HCT116 (cell line): ENCODE measurements around the gene IL6ST. TPM values are rescaled to one million over a fixed set of nuclear protein-coding genes. Genes with fewer than 3 reads are reported as not detected.

Experiments used
- ATAC-seq: fragments of 200-7000 bp; cut with Tn5 transposase; 2 replicates; pipeline ENCODE4 v1.9.1; 2020; ENCODE audit warnings: mild to moderate bottlenecking, moderate library complexity
- BruUV-seq: library from RNA; stranded (reverse); fragments of 400-500 nt; replicated peaks from 2 replicates; lab custom pipeline; 2021; lab: Mats Ljungman, UMichigan
- CTCF ChIA-PET: fragments of 300-600 bp; sonication (Branson Sonifier 250); formaldehyde crosslinking; loops from one replicate; lab custom pipeline; 2021; ENCODE audit warnings: antibody characterized with exemption; lab: Charles Lee
- POLR2A ChIA-PET: fragments of 300-600, 350-600 bp; sonication (Branson Sonifier 250); formaldehyde crosslinking; loops from one replicate; lab custom pipeline; 2021; ENCODE audit warnings: antibody characterized with exemption; lab: Charles Lee
- RAD21 ChIA-PET, 2 experiments: fragments of 300-600 bp; sonication (Branson Sonifier 250); formaldehyde crosslinking; loops; one replicate each; lab custom pipeline; 2023; ENCODE audit warnings: low total read pairs in 2 of 2; ENCODE audit not compliant: uncharacterized antibody in 2 of 2, unreplicated experiment in 2 of 2, low non-redundant PET in 1 of 2; lab: Charles Lee
- DNase-seq: peaks from one replicate; pipeline ENCODE4 v3.0.0-alpha.2; 2010; ENCODE audit warnings: low read depth, low spot score
- H2AFZ ChIP-seq: fragments of 200-600 bp; shearing (Covaris generic), sonication (generic); 2 replicates; pipeline ENCODE4 v1.6.1; 2017; ENCODE audit warnings: low read depth, mixed run types, mixed read lengths, antibody characterized with exemption, low read length; ENCODE audit not compliant: poor library complexity, severe bottlenecking
- H3K27ac ChIP-seq: 2 replicates; pipeline ENCODE4 v1.5.1; 2012; ENCODE audit warnings: low read depth, low read length
- H3K27me3 ChIP-seq: fragments of 200-600 bp; sonication (generic); 2 replicates; pipeline ENCODE4 v1.6.1; 2016; ENCODE audit warnings: mixed run types, low read length, mixed read lengths; ENCODE audit not compliant: insufficient read depth
- H3K36me3 ChIP-seq, 2 experiments: fragments of 200-500 bp in 1 of 2; fragments of 200-600 bp in 1 of 2; sonication (Bioruptor generic) in 1 of 2; sonication (generic) in 1 of 2; 2 replicates each; pipeline versions ENCODE4 v1.5.1 to v1.6.1; 2014 to 2016; ENCODE audit warnings: low read length in 2 of 2, inconsistent platforms in 1 of 2, mixed read lengths in 1 of 2, mixed run types in 1 of 2; ENCODE audit not compliant: insufficient read depth in 2 of 2, control insufficient read depth in 1 of 2
- H3K4me1 ChIP-seq, 2 experiments: fragments of 200-600 bp in 1 of 2; sonication (generic) in 1 of 2; 2 replicates each; pipeline versions ENCODE4 v1.5.1 to v1.6.1; 2012 to 2017; ENCODE audit warnings: low read length in 2 of 2, inconsistent platforms in 1 of 2, mild to moderate bottlenecking in 1 of 2, mixed read lengths in 1 of 2, mixed run types in 1 of 2, moderate library complexity in 1 of 2; ENCODE audit not compliant: insufficient read depth in 2 of 2, control insufficient read depth in 1 of 2
- H3K4me2 ChIP-seq: fragments of 200-600 bp; sonication (generic); 2 replicates; pipeline ENCODE4 v1.6.1; 2017; ENCODE audit warnings: mixed run types, low read length, mixed read lengths
- H3K4me3 ChIP-seq, 2 experiments: fragments of 200-600 bp in 1 of 2; sonication (generic) in 1 of 2; replicated peaks in 1 of 2; 2 replicates each; pipeline ENCODE4 v1.5.1; 2011 to 2016; ENCODE audit warnings: low read length in 2 of 2, control low read depth in 1 of 2, low read depth in 1 of 2, mild to moderate bottlenecking in 1 of 2, mixed read lengths in 1 of 2, mixed run types in 1 of 2
- H3K79me2 ChIP-seq: fragments of 200-600 bp; sonication (generic); 2 replicates; pipeline ENCODE4 v1.6.1; 2017; ENCODE audit warnings: mild to moderate bottlenecking, mixed run types, low read length, moderate library complexity, mixed read lengths; ENCODE audit not compliant: insufficient read depth
- H3K9ac ChIP-seq: fragments of 200-600 bp; sonication (generic); 2 replicates; pipeline ENCODE4 v1.6.1; 2016; ENCODE audit warnings: low read length, mixed read lengths
- H3K9me2 ChIP-seq: fragments of 200-600 bp; sonication (generic), shearing (Covaris generic); 2 replicates; pipeline ENCODE4 v1.6.1; 2017; ENCODE audit warnings: mixed run types, mild to moderate bottlenecking, moderate library complexity; ENCODE audit not compliant: insufficient read depth
- H3K9me3 ChIP-seq, 2 experiments: fragments of 200-500 bp in 1 of 2; fragments of 200-600 bp in 1 of 2; sonication (Bioruptor generic) in 1 of 2; sonication (generic) in 1 of 2; 2 replicates each; pipeline ENCODE4 v1.6.1; 2014 to 2017; ENCODE audit warnings: low read length in 2 of 2, mixed read lengths in 2 of 2, inconsistent platforms in 1 of 2, low read depth in 1 of 2, mild to moderate bottlenecking in 1 of 2, mixed run types in 1 of 2, moderate library complexity in 1 of 2; ENCODE audit not compliant: control insufficient read depth in 1 of 2, insufficient read depth in 1 of 2
- H4K20me1 ChIP-seq: fragments of 200-600 bp; sonication (generic), shearing (Covaris generic); 2 replicates; pipeline ENCODE4 v1.6.1; 2017; ENCODE audit warnings: mixed run types, mild to moderate bottlenecking, moderate library complexity; ENCODE audit not compliant: insufficient read depth
- ATF3 ChIP-seq: IDR thresholded peaks from 2 replicates; pipeline ENCODE4 v1.6.1; 2012
- CBX3 ChIP-seq: IDR thresholded peaks from 2 replicates; pipeline ENCODE4 v1.6.1; 2012; ENCODE audit warnings: low read depth
- EZH2 ChIP-seq: fragments of 200-600 bp; sonication (generic); IDR thresholded peaks from 2 replicates; pipeline ENCODE4 v1.6.1; 2017; ENCODE audit warnings: antibody characterized with exemption, mixed run types
- JUND ChIP-seq: IDR thresholded peaks from 2 replicates; pipeline ENCODE4 v1.6.1; 2012
- MAX ChIP-seq: IDR thresholded peaks from 2 replicates; pipeline ENCODE4 v1.6.1; 2012
- RAD21 ChIP-seq: IDR thresholded peaks from 2 replicates; pipeline ENCODE4 v1.6.1; 2012; ENCODE audit warnings: low read depth, mild to moderate bottlenecking
- SIN3A ChIP-seq: IDR thresholded peaks from 2 replicates; pipeline ENCODE4 v1.6.1; 2012; ENCODE audit warnings: low read depth
- SP1 ChIP-seq: IDR thresholded peaks from 2 replicates; pipeline ENCODE4 v1.6.1; 2012; ENCODE audit warnings: low read depth
- YY1 ChIP-seq: IDR thresholded peaks from 2 replicates; pipeline ENCODE4 v1.6.1; 2011; ENCODE audit warnings: low read length, low read depth, moderate library complexity, mild to moderate bottlenecking; ENCODE audit not compliant: insufficient replicate concordance; ENCODE audit errors: extremely low read depth
- ZFX ChIP-seq: fragments of 450-650 bp; IDR thresholded peaks from 2 replicates; pipeline ENCODE4 v1.6.1; 2017
- intact Hi-C: fragments of 100-400 bp; cut with micrococcal nuclease; formaldehyde crosslinking; loops from 2 replicates; pipeline ENCODE4 v1.10.0; 2022
- total RNA-seq: library from RNA; stranded (reverse); gene quantifications from one replicate; pipeline ENCODE4 v1.2.1, GENCODE V29; 2021; ENCODE audit not compliant: unreplicated experiment
- TF ChIP-seq, protein P1 (sequence below): IDR thresholded peaks from 2 replicates; pipeline ENCODE4 v1.6.1; 2011; ENCODE audit warnings: mild to moderate bottlenecking, low read length, moderate library complexity; ENCODE audit not compliant: insufficient replicate concordance; ENCODE audit errors: extremely low read depth
- TF ChIP-seq, protein P2 (sequence below): IDR thresholded peaks from 2 replicates; pipeline ENCODE4 v1.6.1; 2012; ENCODE audit warnings: low read depth

Gene IL6ST
- total RNA-seq, 1 experiment from 2014 or later: 26.5 TPM

DNA sequence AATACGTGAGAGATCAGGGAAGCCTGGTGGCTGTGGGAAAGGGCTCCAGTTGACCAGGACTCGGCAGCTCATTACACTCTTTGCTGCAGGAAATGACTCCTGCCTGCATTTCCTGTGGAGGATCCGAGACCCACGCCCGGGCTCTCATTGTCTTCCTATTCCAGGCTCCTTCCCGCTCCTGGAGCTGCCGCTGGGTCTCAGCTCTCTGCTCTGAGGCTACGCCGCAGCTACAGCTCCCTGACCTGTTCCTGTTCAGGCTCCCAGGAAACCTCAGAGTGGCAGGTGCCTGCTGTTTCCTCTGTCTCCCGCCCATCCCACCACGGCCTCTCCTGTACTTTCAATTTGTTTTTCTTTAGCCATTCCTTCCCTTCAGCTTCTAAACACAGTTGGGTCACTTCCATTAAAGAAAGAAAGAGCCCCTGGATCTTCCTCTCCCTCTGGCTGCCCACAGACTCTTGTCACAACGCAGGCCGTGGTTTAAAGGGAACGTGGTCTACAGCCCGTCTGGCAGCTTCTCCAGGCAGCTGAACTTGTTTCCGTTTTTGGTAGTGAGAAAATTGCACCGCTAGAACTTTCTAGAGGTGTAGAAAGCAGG is 71.5 kb downstream of the IL6ST start:
- Histone ChIP-seq H3K79me2 (no peaks in the 10 kb centered on the region), H4K20me1 (no peaks in the 10 kb centered on the region), H2AFZ (no peak overlapping the region), H3K36me3 (no peaks in the 10 kb centered on the region), H3K9me2 (no peaks in the 10 kb centered on the region), H3K4me1 (no peaks in the 10 kb centered on the region), H3K4me2 (no peak overlapping the region), H3K9ac (no peak overlapping the region), H3K27me3 (no peaks in the 10 kb centered on the region), H3K4me3 (no peak overlapping the region), H3K9me3 (no peaks in the 10 kb centered on the region), H3K27ac (no peak overlapping the region)
- RAD21 ChIA-PET: no interaction called here
- POLR2A ChIA-PET: no interaction called here
- CTCF ChIA-PET: interaction anchor here (1.1 kb wide), 1 partner anchor 13 kb away, joined by 3 read pairs; no protein-coding TSS in a partner anchor
- DNase-seq: no peak
- TF ChIP-seq ATF3 (no peak), YY1 (no peak), MAX (no peak), CBX3 (no peak), ZFX (no peak), EZH2 (no peak), RAD21 (no peak), SP1 (no peak), SIN3A (no peak), JUND (no peak)
- TF ChIP-seq, protein P1, sequence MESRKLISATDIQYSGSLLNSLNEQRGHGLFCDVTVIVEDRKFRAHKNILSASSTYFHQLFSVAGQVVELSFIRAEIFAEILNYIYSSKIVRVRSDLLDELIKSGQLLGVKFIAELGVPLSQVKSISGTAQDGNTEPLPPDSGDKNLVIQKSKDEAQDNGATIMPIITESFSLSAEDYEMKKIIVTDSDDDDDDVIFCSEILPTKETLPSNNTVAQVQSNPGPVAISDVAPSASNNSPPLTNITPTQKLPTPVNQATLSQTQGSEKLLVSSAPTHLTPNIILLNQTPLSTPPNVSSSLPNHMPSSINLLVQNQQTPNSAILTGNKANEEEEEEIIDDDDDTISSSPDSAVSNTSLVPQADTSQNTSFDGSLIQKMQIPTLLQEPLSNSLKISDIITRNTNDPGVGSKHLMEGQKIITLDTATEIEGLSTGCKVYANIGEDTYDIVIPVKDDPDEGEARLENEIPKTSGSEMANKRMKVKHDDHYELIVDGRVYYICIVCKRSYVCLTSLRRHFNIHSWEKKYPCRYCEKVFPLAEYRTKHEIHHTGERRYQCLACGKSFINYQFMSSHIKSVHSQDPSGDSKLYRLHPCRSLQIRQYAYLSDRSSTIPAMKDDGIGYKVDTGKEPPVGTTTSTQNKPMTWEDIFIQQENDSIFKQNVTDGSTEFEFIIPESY: no peak
- TF ChIP-seq, protein P2, sequence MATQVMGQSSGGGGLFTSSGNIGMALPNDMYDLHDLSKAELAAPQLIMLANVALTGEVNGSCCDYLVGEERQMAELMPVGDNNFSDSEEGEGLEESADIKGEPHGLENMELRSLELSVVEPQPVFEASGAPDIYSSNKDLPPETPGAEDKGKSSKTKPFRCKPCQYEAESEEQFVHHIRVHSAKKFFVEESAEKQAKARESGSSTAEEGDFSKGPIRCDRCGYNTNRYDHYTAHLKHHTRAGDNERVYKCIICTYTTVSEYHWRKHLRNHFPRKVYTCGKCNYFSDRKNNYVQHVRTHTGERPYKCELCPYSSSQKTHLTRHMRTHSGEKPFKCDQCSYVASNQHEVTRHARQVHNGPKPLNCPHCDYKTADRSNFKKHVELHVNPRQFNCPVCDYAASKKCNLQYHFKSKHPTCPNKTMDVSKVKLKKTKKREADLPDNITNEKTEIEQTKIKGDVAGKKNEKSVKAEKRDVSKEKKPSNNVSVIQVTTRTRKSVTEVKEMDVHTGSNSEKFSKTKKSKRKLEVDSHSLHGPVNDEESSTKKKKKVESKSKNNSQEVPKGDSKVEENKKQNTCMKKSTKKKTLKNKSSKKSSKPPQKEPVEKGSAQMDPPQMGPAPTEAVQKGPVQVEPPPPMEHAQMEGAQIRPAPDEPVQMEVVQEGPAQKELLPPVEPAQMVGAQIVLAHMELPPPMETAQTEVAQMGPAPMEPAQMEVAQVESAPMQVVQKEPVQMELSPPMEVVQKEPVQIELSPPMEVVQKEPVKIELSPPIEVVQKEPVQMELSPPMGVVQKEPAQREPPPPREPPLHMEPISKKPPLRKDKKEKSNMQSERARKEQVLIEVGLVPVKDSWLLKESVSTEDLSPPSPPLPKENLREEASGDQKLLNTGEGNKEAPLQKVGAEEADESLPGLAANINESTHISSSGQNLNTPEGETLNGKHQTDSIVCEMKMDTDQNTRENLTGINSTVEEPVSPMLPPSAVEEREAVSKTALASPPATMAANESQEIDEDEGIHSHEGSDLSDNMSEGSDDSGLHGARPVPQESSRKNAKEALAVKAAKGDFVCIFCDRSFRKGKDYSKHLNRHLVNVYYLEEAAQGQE: no peak
- no TSS peak for BruUV-seq
- ATAC-seq: no peak
- intact Hi-C loops: loop anchor here (5.0 to 10.0 kb wide), 4 partner anchors 211 to 696 kb away; partner anchors contain the start of genes MCIDAS and SLC38A9
